SU-DHL-6 (cell line): ENCODE data around the gene TES.

Experiments
- H2AFZ ChIP-seq: fragments of 200-600 bp; sonication (generic); 2 replicates; pipeline ENCODE4 v1.6.1; 2014; ENCODE audit warnings: low read depth, mild to moderate bottlenecking, moderate library complexity, mixed read lengths, antibody characterized with exemption, low read length; ENCODE audit not compliant: severe bottlenecking
- H3F3A ChIP-seq: fragments of 200-600 bp; shearing (Covaris generic); 2 replicates; pipeline ENCODE4 v1.6.0; 2016; ENCODE audit warnings: antibody characterized with exemption, mild to moderate bottlenecking; ENCODE audit not compliant: insufficient read depth
- H3K27ac ChIP-seq: fragments of 200-600 bp; sonication (generic); 2 replicates; pipeline ENCODE4 v1.5.1; 2016; ENCODE audit warnings: low read depth, mild to moderate bottlenecking, low read length, moderate library complexity, mixed read lengths
- H3K27me3 ChIP-seq: fragments of 200-600 bp; sonication (generic), shearing (Covaris generic); 2 replicates; pipeline ENCODE4 v1.6.0; 2014; ENCODE audit warnings: mild to moderate bottlenecking, low read length
- H3K36me3 ChIP-seq: fragments of 200-600 bp; sonication (generic); 2 replicates; pipeline ENCODE4 v1.6.1; 2014; ENCODE audit warnings: mild to moderate bottlenecking, low read length, mixed read lengths
- H3K4me2 ChIP-seq: fragments of 300-600, 200-600 bp; shearing (Covaris generic), sonication (generic); 2 replicates; pipeline ENCODE4 v1.6.0; 2014; ENCODE audit warnings: low read length, low read depth, mild to moderate bottlenecking; ENCODE audit not compliant: poor library complexity, severe bottlenecking
- H3K4me3 ChIP-seq: fragments of 200-600 bp; sonication (generic); 2 replicates; pipeline ENCODE4 v1.5.1; 2014; ENCODE audit warnings: antibody characterized with exemption, low read length, mild to moderate bottlenecking, mixed read lengths; ENCODE audit not compliant: insufficient read depth, poor library complexity, severe bottlenecking
- H3K79me2 ChIP-seq: fragments of 200-600 bp; sonication (generic); 2 replicates; pipeline ENCODE4 v1.6.1; 2014; ENCODE audit warnings: mild to moderate bottlenecking, low read length, moderate library complexity; ENCODE audit not compliant: insufficient read depth
- H3K9ac ChIP-seq: fragments of 200-600 bp; sonication (generic); 2 replicates; pipeline ENCODE4 v1.7.0; 2014; ENCODE audit warnings: mild to moderate bottlenecking, low read length
- H3K9me2 ChIP-seq: fragments of 200-600 bp; sonication (generic); replicated peaks from 2 replicates; pipeline ENCODE4 v1.6.1; 2014; ENCODE audit warnings: low read length; ENCODE audit not compliant: insufficient read depth
- H3K9me3 ChIP-seq: fragments of 200-600 bp; sonication (generic); 2 replicates; pipeline ENCODE4 v1.6.1; 2014; ENCODE audit warnings: low read length, mixed read lengths; ENCODE audit not compliant: insufficient read depth
- H4K20me1 ChIP-seq: fragments of 200-600 bp; sonication (generic); 2 replicates; pipeline ENCODE4 v1.6.1; 2014; ENCODE audit warnings: low read depth, mild to moderate bottlenecking, antibody characterized with exemption, low read length, moderate library complexity, mixed read lengths
- CTCF ChIP-seq: fragments of 200-600 bp; sonication (generic); IDR thresholded peaks from one replicate; pipeline ENCODE4 v1.5.1; 2017; ENCODE audit warnings: antibody characterized with exemption, mild to moderate bottlenecking, low read length, moderate library complexity; ENCODE audit not compliant: insufficient read depth, poor library complexity, severe bottlenecking
- EZH2phosphoT487 ChIP-seq: fragments of 200-600 bp; sonication (generic), shearing (Covaris generic); conservative IDR thresholded peaks from 2 replicates; pipeline ENCODE4 v1.6.1; 2018; ENCODE audit warnings: mild to moderate bottlenecking, antibody characterized with exemption, low read length, moderate library complexity, mixed read lengths

TES gene

GRCh38 chr7:116271963-116272886, 61.9 kb downstream of the TES start:
- Histone ChIP-seq H3K4me3 (no peak overlapping the region), H3K9ac (no peak overlapping the region), H3K9me3 (no peaks in the 10 kb centered on the region), H4K20me1 (no peaks in the 10 kb centered on the region), H3K4me2 (no peak overlapping the region), H3K36me3 (no peaks in the 10 kb centered on the region), H2AFZ (no peak overlapping the region), H3F3A (no peaks in the 10 kb centered on the region), H3K79me2 (no peaks in the 10 kb centered on the region), H3K27ac (no peak overlapping the region), H3K27me3 (no peaks in the 10 kb centered on the region), H3K9me2 (no peaks in the 10 kb centered on the region)
- TF ChIP-seq EZH2phosphoT487 = no peak
- TF ChIP-seq CTCF = no peak

GRCh38 chr7:116273283-116273917, 63.1 kb downstream of the TES start:
- Histone ChIP-seq H3F3A (no peaks in the 10 kb centered on the region), H3K36me3 (no peaks in the 10 kb centered on the region), H3K4me2 (no peak overlapping the region), H3K27ac (no peak overlapping the region), H4K20me1 (no peaks in the 10 kb centered on the region), H3K27me3 (no peaks in the 10 kb centered on the region), H3K79me2 (no peaks in the 10 kb centered on the region), H3K9me3 (no peaks in the 10 kb centered on the region), H2AFZ (no peak overlapping the region), H3K9ac (no peak overlapping the region), H3K9me2 (no peaks in the 10 kb centered on the region), H3K4me3 (no peak overlapping the region)
- no peak for TF ChIP-seq CTCF
- no peak for TF ChIP-seq EZH2phosphoT487

- Histone ChIP-seq H3K9ac (no peak overlapping the region), H3K27me3 (no peaks in the 10 kb centered on the region), H3K9me3 (no peaks in the 10 kb centered on the region), H3F3A (no peaks in the 10 kb centered on the region), H3K9me2 (no peaks in the 10 kb centered on the region), H3K79me2 (no peaks in the 10 kb centered on the region), H3K27ac (no peak overlapping the region), H3K4me2 (no peak overlapping the region), H4K20me1 (no peaks in the 10 kb centered on the region), H3K36me3 (no peaks in the 10 kb centered on the region), H3K4me3 (no peak overlapping the region), H2AFZ (no peak overlapping the region)
- TF ChIP-seq CTCF = no peak
- no peak for TF ChIP-seq EZH2phosphoT487
These were observed 63.6 kb downstream of the TES start for GRCh38 chr7:116273918-116274301.
